Left hindlimb (tissue), 1 donor: ENCODE measurements around the gene ZBTB20.

ENCODE experiments used
- DNase-seq: peaks from one replicate; pipeline ENCODE4 v3.0.0-alpha.2; 2018

The ZBTB20 gene

GRCh38 chr3:114308830-114309229, 838.3 kb downstream of the ZBTB20 start:
- no peak for DNase-seq

GRCh38 chr3:114308377-114308776, 838.7 kb downstream of the ZBTB20 start:
- DNase-seq = no peak

- DNase-seq = no peak
Observed at GRCh38 chr3:114307832-114308231, 839.3 kb downstream of the ZBTB20 start.

- DNase-seq = no peak
Observed at GRCh38 chr3:114307222-114307830, 839.8 kb downstream of the ZBTB20 start.

- no peak for DNase-seq
Observed at GRCh38 chr3:114299941-114300624, 847.0 kb downstream of the ZBTB20 start.

GRCh38 chr3:114299421-114299820, 847.7 kb downstream of the ZBTB20 start:
- no peak for DNase-seq

GRCh38 chr3:114295946-114296345, 851.1 kb downstream of the ZBTB20 start:
- no peak for DNase-seq

- no peak for DNase-seq
Observed at GRCh38 chr3:114294940-114295480, 852.1 kb downstream of the ZBTB20 start.

GRCh38 chr3:114293838-114294535, 853.1 kb downstream of the ZBTB20 start, which contains the start of gene TIGIT:
TIGIT (plus strand) TSS chr3:114294028; CDS start chr3:114294062, 34 bp downstream.
- DNase-seq = no peak

- peak; percentile 48 for DNase-seq
Observed at GRCh38 chr3:114290911-114291901, 855.9 kb downstream of the ZBTB20 start.

- no peak for DNase-seq
Observed at GRCh38 chr3:114286266-114286665, 860.8 kb downstream of the ZBTB20 start.

- DNase-seq = no peak
Observed at GRCh38 chr3:114285648-114286230, 861.3 kb downstream of the ZBTB20 start.

GRCh38 chr3:114284644-114285043, 862.4 kb downstream of the ZBTB20 start:
- no peak for DNase-seq
